ENCODE data around the gene MYMK. TPM values are rescaled to one million over a fixed set of nuclear protein-coding genes. Genes with fewer than 3 reads are reported as not detected.

Gene MYMK
- total RNA-seq, 1 donor from 2014 or later, result not detected

GRCh38 chr9:133523106-133523505 is 1.7 kb downstream of the MYMK start:
- peaks cover 64% of the 10 kb centered on the region for H3K27me3 ChIP-seq (ENCODE audit: control insufficient read depth, insufficient read depth, low read length)
- H3K4me3 ChIP-seq (ENCODE audit: low read depth, low read length), result no peak overlapping the region
- no peak for TF ChIP-seq CTCF (IDR thresholded peaks at IDR 0.05; ENCODE audit: insufficient read depth, low read length, poor library complexity, severe bottlenecking)
- H3K36me3 ChIP-seq (ENCODE audit: control insufficient read depth, insufficient read depth, low read length), result no peaks in the 10 kb centered on the region
- DNase-seq (ENCODE audit: low read depth), result no peak

- Histone ChIP-seq H3K36me3 (ENCODE audit: control insufficient read depth, insufficient read depth, low read length) (no peaks in the 10 kb centered on the region), H3K4me3 (ENCODE audit: low read depth, low read length) (no peak overlapping the region), H3K27me3 (ENCODE audit: control insufficient read depth, insufficient read depth, low read length) (peaks cover 61% of the 10 kb centered on the region)
- DNase-seq (ENCODE audit: low read depth), result no peak
- TF ChIP-seq CTCF (IDR thresholded peaks at IDR 0.05; ENCODE audit: insufficient read depth, low read length, poor library complexity, severe bottlenecking), result no peak
Observed at GRCh38 chr9:133522073-133522910, 2.5 kb downstream of the MYMK start.

GRCh38 chr9:133521122-133522072 is 3.4 kb downstream of the MYMK start:
- no peak overlapping the region for H3K4me3 ChIP-seq (ENCODE audit: low read depth, low read length)
- DNase-seq (ENCODE audit: low read depth), result no peak
- TF ChIP-seq CTCF (IDR thresholded peaks at IDR 0.05; ENCODE audit: insufficient read depth, low read length, poor library complexity, severe bottlenecking), result no peak
- no peaks in the 10 kb centered on the region for H3K36me3 ChIP-seq (ENCODE audit: control insufficient read depth, insufficient read depth, low read length)
- peaks cover 55% of the 10 kb centered on the region for H3K27me3 ChIP-seq (ENCODE audit: control insufficient read depth, insufficient read depth, low read length)

- Histone ChIP-seq H3K27me3 (ENCODE audit: control insufficient read depth, insufficient read depth, low read length) (peaks cover 47% of the 10 kb centered on the region), H3K36me3 (ENCODE audit: control insufficient read depth, insufficient read depth, low read length) (no peaks in the 10 kb centered on the region), H3K4me3 (ENCODE audit: low read depth, low read length) (no peak overlapping the region)
- no peak for TF ChIP-seq CTCF (IDR thresholded peaks at IDR 0.05; ENCODE audit: insufficient read depth, low read length, poor library complexity, severe bottlenecking)
- no peak for DNase-seq (ENCODE audit: low read depth)
Observed at GRCh38 chr9:133520121-133520835, 4.5 kb downstream of the MYMK start.

GRCh38 chr9:133519693-133520092 is 5.1 kb downstream of the MYMK start:
- DNase-seq (ENCODE audit: low read depth), result no peak
- peaks cover 50% of the 10 kb centered on the region for H3K27me3 ChIP-seq (ENCODE audit: control insufficient read depth, insufficient read depth, low read length)
- H3K4me3 ChIP-seq (ENCODE audit: low read depth, low read length), result no peak overlapping the region
- no peak for TF ChIP-seq CTCF (IDR thresholded peaks at IDR 0.05; ENCODE audit: insufficient read depth, low read length, poor library complexity, severe bottlenecking)
- H3K36me3 ChIP-seq (ENCODE audit: control insufficient read depth, insufficient read depth, low read length), result no peaks in the 10 kb centered on the region
